Psoas muscle (tissue), 8 donors: ENCODE results near the gene SSX4B. TPM values are rescaled to one million over a fixed set of nuclear protein-coding genes. Genes with fewer than 3 reads are reported as not detected.
"Not testable (repeated sequence)": the region's sequence is repeated elsewhere in the genome, so short reads cannot be mapped to it uniquely, and the experiment has no call there.

Experiments
- ATAC-seq, 4 donors: fragments of 200-7000 bp; cut with Tn5 transposase; one replicate each; pipeline ENCODE4 v1.9.1; 2020; ENCODE audit warnings: moderate library complexity in 3 of 4, mild to moderate bottlenecking in 2 of 4
- DNase-seq, 2 donors: peaks; one replicate each; pipeline ENCODE4 v3.0.0-alpha.2; 2020
- H3K27ac ChIP-seq: fragments of 200-600 bp; one replicate; pipeline ENCODE4 v1.8.0; 2022
- H3K27me3 ChIP-seq, 3 donors: fragments of 200-600 bp in 1 of 3; one replicate each; pipeline versions ENCODE4 v1.6.1 to v1.8.0; 2013 to 2022; ENCODE audit warnings: low read length in 2 of 3, mild to moderate bottlenecking in 2 of 3, moderate library complexity in 1 of 3; ENCODE audit not compliant: insufficient read depth in 3 of 3
- H3K36me3 ChIP-seq, 2 donors: fragments of 200-600 bp in 1 of 2; one replicate each; pipeline versions ENCODE4 v1.6.1 to v1.8.0; 2013 to 2022; ENCODE audit warnings: low read depth in 1 of 2, mild to moderate bottlenecking in 1 of 2, moderate library complexity in 1 of 2; ENCODE audit not compliant: insufficient read depth in 1 of 2
- H3K4me1 ChIP-seq: fragments of 200-600 bp; one replicate; pipeline ENCODE4 v1.8.0; 2022
- H3K4me3 ChIP-seq: fragments of 200-600 bp; one replicate; pipeline ENCODE4 v1.8.0; 2022; ENCODE audit warnings: mild to moderate bottlenecking
- H3K9me3 ChIP-seq: fragments of 200-600 bp; one replicate; pipeline ENCODE4 v1.8.0; 2022
- CTCF ChIP-seq: fragments of 200-600 bp; IDR thresholded peaks from one replicate; pipeline ENCODE4 v1.8.0; 2022; ENCODE audit warnings: antibody characterized with exemption
- WGBS, 3 donors: extraction: QIAGEN DNeasy Blood & Tissue Kit; methylation state at CpG; one replicate each; pipeline versions ENCODE4 v1.1.6 to v1.1.7; 2013; 5-methylcytosine and 5-hydroxymethylcytosine counted together
- intact Hi-C, 2 donors: fragments of 100-400 bp; cut with DNase I; formaldehyde crosslinking; loops; one replicate each; pipeline versions ENCODE4 v1.11.0 to v1.14.2; 2022
- polyA plus RNA-seq, 3 donors: library from polyadenylated mRNA; stranded (reverse); fragments of 200-250 nt; gene quantifications; one replicate each; pipeline ENCODE4 v1.2.3, GENCODE V29; 2013
- total RNA-seq, 4 donors: library from RNA; stranded (reverse); fragmentation: NEBNext Ultra II Directional in 2 of 4; extraction: Animal tissue kit (Norgen Biotek cat#: 25700) in 2 of 4; gene quantifications; one replicate each; pipeline versions ENCODE4 v1.2.1 to v1.2.4, GENCODE V29; 2021 to 2023
- donor health status: healthy with polysubstance abuse.
- donor health status: DM: no; HTN: no; CAD: no; lungs with moderate emphysema.
- donor health status: Bipolar disorder and iron deficiency.
- donor health status: healthy.
- donor health status: DM: yes; HTN: yes; CAD: no.
- donor health status: DM: no; HTN: no; CAD: no.
- donor health status: DM: no; HTN: no; CAD: no.
- donor health status: DM: yes; HTN: yes; CAD: no.

Gene SSX4B
- total and polyA plus RNA-seq, 7 donors = not detected

- H3K9me3 ChIP-seq = peaks cover 3% of the 10 kb centered on the region
- no peaks in the 10 kb centered on the region for H3K36me3 ChIP-seq
- no peak for ATAC-seq
- DNase-seq = no peak
- intact Hi-C loops = no loop called here
- peaks cover 0 to 6% (median 0%) of the 10 kb centered on the region in 3 donors for H3K27me3 ChIP-seq
- WGBS, 3 donors = 66 to 70% (median 70%) methylated on average over 5 to 6 of the region's 6 CpGs
- no peak overlapping the region for H3K4me3 ChIP-seq
- TF ChIP-seq CTCF = no peak
- H3K27ac ChIP-seq = no peak overlapping the region
- H3K4me1 ChIP-seq = no peaks in the 10 kb centered on the region
Measured at GRCh38 chrX:48456628-48457331, 45.0 kb upstream of the SSX4B start.

- no peak for DNase-seq
Measured at GRCh38 chrX:48451708-48452107, 39.9 kb upstream of the SSX4B start.

GRCh38 chrX:48450076-48450475, 38.3 kb upstream of the SSX4B start:
- no peak for DNase-seq
- no peaks in the 10 kb centered on the region for H3K36me3 ChIP-seq
- H3K9me3 ChIP-seq = no peaks in the 10 kb centered on the region
- no peak overlapping the region for H3K4me3 ChIP-seq
- H3K27ac ChIP-seq = no peak overlapping the region
- H3K27me3 ChIP-seq = peaks cover 0 to 8% (median 0%) of the 10 kb centered on the region in 3 donors
- intact Hi-C loops = no loop called here
- no peak for ATAC-seq
- no peak for TF ChIP-seq CTCF
- no peaks in the 10 kb centered on the region for H3K4me1 ChIP-seq

More at GRCh38 chrX:48451708-48452107, 39.9 kb upstream of the SSX4B start:
- no peak overlapping the region for H3K4me3 ChIP-seq
- TF ChIP-seq CTCF = no peak
- no peaks in the 10 kb centered on the region for H3K9me3 ChIP-seq
- ATAC-seq = no peak
- intact Hi-C loops = no loop called here
- WGBS, 3 donors = 45 to 64% (median 56%) methylated on average over 4 of the region's 4 CpGs
- H3K4me1 ChIP-seq = no peaks in the 10 kb centered on the region
- H3K27me3 ChIP-seq = peaks cover 0 to 5% (median 0%) of the 10 kb centered on the region in 3 donors
- H3K36me3 ChIP-seq = no peaks in the 10 kb centered on the region
- no peak overlapping the region for H3K27ac ChIP-seq

- H3K4me1 ChIP-seq, H3K4me3 ChIP-seq, H3K27ac ChIP-seq, H3K27me3 ChIP-seq, DNase-seq, intact Hi-C loops, H3K36me3 ChIP-seq, H3K9me3 ChIP-seq, ATAC-seq: not testable (repeated sequence)
- 84 to 93% (median 91%) methylated on average over 6 of the region's 6 CpGs for WGBS, 3 donors
Measured at GRCh38 chrX:48447201-48447600, 35.4 kb upstream of the SSX4B start.

GRCh38 chrX:48433713-48434112, 22.0 kb upstream of the SSX4B start:
- H3K27me3 ChIP-seq = peaks cover 0 to 11% (median 2%) of the 10 kb centered on the region in 3 donors
- intact Hi-C loops, H3K36me3 ChIP-seq, H3K27ac ChIP-seq, DNase-seq, H3K4me3 ChIP-seq, H3K9me3 ChIP-seq, H3K4me1 ChIP-seq, ATAC-seq: not testable (repeated sequence)
- WGBS, 3 donors = 79 to 83% (median 80%) methylated on average over 9 to 13 of the region's 13 CpGs

- DNase-seq, H3K4me3 ChIP-seq, H3K9me3 ChIP-seq, H3K27ac ChIP-seq, H3K4me1 ChIP-seq, intact Hi-C loops, H3K36me3 ChIP-seq, ATAC-seq: not testable (repeated sequence)
- WGBS, 3 donors = 63 to 81% (median 73%) methylated on average over 4 of the region's 4 CpGs
- H3K27me3 ChIP-seq = peaks cover 0 to 11% (median 2%) of the 10 kb centered on the region in 3 donors
Measured at GRCh38 chrX:48430166-48430565, 18.4 kb upstream of the SSX4B start.

- H3K4me1 ChIP-seq, H3K36me3 ChIP-seq, ATAC-seq, DNase-seq, intact Hi-C loops, H3K9me3 ChIP-seq, H3K27ac ChIP-seq, H3K4me3 ChIP-seq: not testable (repeated sequence)
- peaks cover 0 to 10% (median 2%) of the 10 kb centered on the region in 3 donors for H3K27me3 ChIP-seq
- WGBS, 3 donors = 41 to 60% (median 44%) methylated on average over 5 of the region's 5 CpGs
Measured at GRCh38 chrX:48429606-48430005, 17.8 kb upstream of the SSX4B start.

GRCh38 chrX:48427027-48427716, 15.4 kb upstream of the SSX4B start:
- H3K27ac ChIP-seq, H3K4me1 ChIP-seq, ATAC-seq, H3K4me3 ChIP-seq, H3K36me3 ChIP-seq, H3K9me3 ChIP-seq, H3K27me3 ChIP-seq, intact Hi-C loops, DNase-seq: not testable (repeated sequence)
- WGBS, 3 donors = no CpG with 5 or more reads among the region's 12 CpGs
